Measurements from ENCODE around the gene SPACA1. TPM values are rescaled to one million over a fixed set of nuclear protein-coding genes. Genes with fewer than 3 reads are reported as not detected.

Gene SPACA1, protein sequence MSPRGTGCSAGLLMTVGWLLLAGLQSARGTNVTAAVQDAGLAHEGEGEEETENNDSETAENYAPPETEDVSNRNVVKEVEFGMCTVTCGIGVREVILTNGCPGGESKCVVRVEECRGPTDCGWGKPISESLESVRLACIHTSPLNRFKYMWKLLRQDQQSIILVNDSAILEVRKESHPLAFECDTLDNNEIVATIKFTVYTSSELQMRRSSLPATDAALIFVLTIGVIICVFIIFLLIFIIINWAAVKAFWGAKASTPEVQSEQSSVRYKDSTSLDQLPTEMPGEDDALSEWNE
- total RNA-seq: not detected in 2 replicates

DNA sequence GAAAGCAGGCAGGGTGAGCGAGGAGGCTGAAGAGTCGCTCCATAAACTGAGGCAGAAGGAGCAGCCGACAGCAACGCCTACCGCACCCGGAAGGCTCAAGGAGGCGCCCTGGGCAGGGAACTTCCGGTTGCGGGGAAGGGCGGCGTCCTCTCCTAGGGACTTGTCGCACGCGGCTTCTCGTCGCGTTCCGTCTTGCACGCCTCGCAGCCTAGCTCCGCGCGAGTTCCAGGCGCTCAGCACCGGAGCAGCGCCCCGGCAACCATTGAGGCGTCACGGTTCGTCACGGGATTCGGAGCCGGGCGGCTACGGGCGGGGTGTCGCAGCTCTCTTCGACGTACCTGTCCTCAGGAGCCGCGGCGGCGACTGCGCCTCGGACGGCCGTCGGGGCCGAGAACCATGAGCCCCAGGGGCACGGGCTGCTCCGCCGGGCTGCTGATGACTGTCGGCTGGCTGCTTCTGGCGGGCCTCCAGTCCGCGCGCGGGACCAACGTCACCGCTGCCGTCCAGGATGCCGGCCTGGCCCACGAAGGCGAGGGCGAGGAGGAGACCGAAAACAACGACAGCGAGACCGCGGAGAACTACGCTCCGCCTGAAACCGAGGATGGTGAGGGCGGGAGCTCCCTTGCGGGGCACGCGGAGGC is at the start of gene SPACA1:
Gene SPACA1 (plus strand): TSS at position 332 of the 641 bp plus-strand sequence. CDS start 65 bp downstream, at position 397.

Other genes with a start within 250 kb of the SPACA1 start
- gene CNR1, start 118.5 kb downstream of the SPACA1 start, total RNA-seq: 0.93 and 8.3 TPM in 2 replicates

Data from pericardium fibroblast (primary cell).